Fibroblast of skin of back (primary cell): Measurements from ENCODE around the gene CNR1. TPM values are rescaled to one million over a fixed set of nuclear protein-coding genes. Genes with fewer than 3 reads are reported as not detected.
"Not testable (repeated sequence)": the region's sequence is repeated elsewhere in the genome, so short reads cannot be mapped to it uniquely, and the experiment has no call there.

Source experiments
- DNase-seq: peaks from one replicate; pipeline ENCODE4 v3.0.0-alpha.2; 2013
- polyA plus RNA-seq, 2 experiments: library from polyadenylated mRNA; unstranded; fragments of 120-200 nt; gene quantifications; one replicate each; pipeline ENCODE4 v1.2.1, GENCODE V29; 2013; ENCODE audit not compliant: insufficient read length in 2 of 2

The CNR1 gene
- polyA plus RNA-seq (2013, experiment 1 of 2; ENCODE audit: insufficient read length), result not detected
- polyA plus RNA-seq (2013, experiment 2 of 2; ENCODE audit: insufficient read length), result not detected

- DNase-seq, result peak; percentile 32
Measured at GRCh38 chr6:88165844-88166492, at the start of gene CNR1. Gene CNR1 (minus strand): TSS chr6:88166347. CDS start chr6:88145274, 21,073 bp downstream.

DNA sequence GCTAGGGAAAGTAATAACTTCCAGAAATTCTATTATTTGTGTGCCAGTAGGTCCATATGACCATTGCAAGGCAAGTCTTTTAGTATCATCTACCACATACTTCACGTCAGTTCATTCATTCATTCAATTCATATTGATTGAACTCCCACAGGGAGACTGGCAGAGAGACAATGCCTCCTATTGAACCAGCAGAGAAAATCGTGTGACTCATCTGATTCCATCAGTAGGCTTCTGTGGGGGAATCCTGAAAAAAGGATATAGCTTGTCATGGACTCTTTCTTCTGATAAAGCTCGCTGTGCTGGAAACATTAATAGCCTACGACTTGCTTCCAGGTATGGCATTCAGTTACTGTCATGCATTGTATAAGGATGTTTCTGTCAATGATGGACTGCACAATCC lies 45.3 kb upstream of the CNR1 start:
- DNase-seq, result no peak

DNA sequence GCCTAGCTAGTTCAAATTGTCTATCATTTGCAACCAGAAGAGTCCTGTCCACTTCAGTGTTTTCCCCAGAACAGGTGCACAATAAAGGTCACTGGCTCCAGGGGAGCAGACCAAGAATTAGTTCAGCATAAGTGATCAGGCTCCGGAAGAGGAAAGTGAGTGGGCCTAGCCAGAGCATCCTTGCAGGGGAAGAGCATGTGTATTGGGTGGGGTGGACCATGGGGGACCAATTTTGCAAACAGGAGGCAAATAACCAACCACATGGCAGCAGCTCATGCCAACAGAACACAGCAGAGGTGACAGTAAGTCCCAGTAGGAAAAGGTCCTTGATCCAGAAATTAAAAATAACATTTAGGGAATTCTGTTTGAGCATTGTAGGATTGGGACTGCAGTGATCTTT lies 43.2 kb upstream of the CNR1 start:
- DNase-seq, result no peak

GRCh38 chr6:88208726-88209125 lies 42.6 kb upstream of the CNR1 start:
- DNase-seq, result no peak

DNA sequence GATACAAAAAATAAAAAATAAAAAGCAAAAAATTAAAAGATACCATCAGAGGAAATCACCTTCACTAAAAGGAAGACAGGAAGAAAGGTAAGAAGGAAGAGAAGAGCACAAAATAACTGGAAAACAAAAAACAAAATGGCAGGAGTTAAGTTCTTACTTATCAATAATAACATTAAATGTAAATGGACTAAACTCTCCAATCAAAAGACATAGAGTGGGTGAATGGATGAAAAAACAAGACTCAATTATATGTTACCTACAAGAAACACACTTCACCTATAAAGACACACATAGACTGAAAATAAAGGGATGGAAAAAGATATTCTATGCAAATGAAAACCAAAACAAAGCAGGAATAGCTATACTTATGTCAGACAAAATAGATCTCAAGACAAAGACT lies 35.6 kb upstream of the CNR1 start:
- not testable (repeated sequence) for DNase-seq

GRCh38 chr6:88184921-88185320 lies 18.8 kb upstream of the CNR1 start:
- no peak for DNase-seq

GRCh38 chr6:88183471-88183870 lies 17.3 kb upstream of the CNR1 start:
- DNase-seq, result no peak

- no peak for DNase-seq
Measured at GRCh38 chr6:88179692-88180091, 13.5 kb upstream of the CNR1 start.

- DNase-seq, result peak; percentile 38
Measured at GRCh38 chr6:88177961-88178464, 11.9 kb upstream of the CNR1 start.

GRCh38 chr6:88174906-88175305 lies 8.8 kb upstream of the CNR1 start:
- DNase-seq, result no peak

DNA sequence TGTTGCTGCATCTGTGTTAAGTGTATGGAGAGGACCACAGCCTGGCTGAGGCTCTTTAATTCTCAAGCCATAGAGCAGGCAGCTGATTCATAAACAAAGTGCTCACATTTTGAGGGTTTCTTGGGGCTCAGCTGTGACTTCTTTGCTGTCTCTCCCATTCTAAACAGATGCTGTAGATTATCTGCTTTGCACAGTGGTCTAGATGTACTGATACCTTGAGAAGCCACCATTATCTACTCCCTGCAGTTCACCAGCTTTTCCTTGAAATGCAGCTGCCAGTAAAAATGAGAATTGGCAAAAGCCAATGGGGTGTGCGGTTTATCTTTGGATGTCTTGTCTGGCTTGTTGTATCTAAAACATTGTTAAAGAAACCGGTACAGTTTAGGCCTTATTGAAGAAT lies 5.2 kb upstream of the CNR1 start:
- DNase-seq, result no peak

GRCh38 chr6:88168362-88168761 lies 2.2 kb upstream of the CNR1 start:
- no peak for DNase-seq

GRCh38 chr6:88167352-88167937 lies 1.3 kb upstream of the CNR1 start:
- DNase-seq, result no peak

DNA sequence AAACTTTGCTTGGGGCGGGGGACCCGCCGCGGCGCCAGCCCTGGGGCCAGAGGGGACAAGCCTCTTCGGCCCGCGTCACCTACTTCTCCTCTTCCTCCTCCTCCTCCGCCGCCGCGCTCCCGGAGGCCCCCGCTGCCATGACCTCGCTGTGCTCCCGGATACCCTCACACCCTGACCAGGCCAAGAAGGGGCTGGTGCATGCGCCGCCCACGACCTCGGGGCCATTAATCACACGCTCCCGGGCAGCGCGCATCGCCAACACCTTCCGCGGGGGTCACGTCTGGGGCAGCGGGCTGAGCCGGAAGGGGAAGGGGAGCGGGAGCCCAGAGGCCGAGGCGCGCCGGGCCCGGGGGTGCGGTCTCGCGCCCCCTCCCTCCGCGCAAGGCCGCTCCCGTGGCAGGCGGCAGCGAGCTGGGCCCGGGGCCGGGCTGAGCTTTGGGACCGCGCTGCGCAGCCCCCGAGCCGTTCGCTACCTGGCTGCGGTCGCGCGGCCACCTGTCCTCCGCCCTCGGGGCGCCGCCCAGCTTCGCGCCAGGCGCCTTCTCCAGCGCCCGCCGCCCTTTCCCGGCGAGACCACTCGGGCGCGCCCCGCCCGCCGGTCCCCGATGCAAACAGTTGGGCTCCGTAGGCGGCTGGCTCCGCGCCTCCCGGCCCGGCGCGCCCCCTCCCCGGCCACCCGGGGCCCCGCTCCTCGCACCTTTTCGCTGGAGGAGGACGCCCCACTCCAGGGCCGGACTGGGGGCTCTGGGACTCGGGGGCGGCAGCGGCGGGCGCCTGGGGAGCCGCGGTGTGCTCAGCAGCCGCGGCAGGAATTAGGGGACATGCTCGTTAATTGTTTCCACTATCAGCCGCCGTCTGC lies 575 bp upstream of the CNR1 start:
- DNase-seq, result no peak

GRCh38 chr6:88165087-88165843 lies 882 bp downstream of the CNR1 start:
- DNase-seq, result no peak

DNA sequence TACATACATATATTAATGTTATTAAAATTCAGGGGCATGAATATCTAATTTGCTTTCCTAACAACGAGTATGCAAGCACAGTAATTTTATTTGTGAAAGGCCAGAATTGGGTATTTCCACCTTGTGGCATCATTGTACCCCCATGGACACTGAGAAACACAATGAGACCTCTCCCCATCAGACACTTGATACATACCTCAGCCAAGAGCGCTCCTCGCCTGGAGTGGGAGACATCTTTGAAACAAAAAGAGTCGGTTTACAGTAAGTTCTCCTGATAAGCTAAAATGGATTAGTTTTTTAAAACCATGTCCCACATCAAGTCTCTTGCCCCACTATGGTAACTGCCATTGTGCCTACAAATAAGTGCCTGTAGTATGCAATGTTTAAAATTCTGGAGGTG lies 2.1 kb downstream of the CNR1 start:
- DNase-seq, result no peak

GRCh38 chr6:88163616-88164015 lies 2.5 kb downstream of the CNR1 start:
- no peak for DNase-seq

GRCh38 chr6:88161940-88162339 lies 4.2 kb downstream of the CNR1 start:
- DNase-seq, result no peak

DNA sequence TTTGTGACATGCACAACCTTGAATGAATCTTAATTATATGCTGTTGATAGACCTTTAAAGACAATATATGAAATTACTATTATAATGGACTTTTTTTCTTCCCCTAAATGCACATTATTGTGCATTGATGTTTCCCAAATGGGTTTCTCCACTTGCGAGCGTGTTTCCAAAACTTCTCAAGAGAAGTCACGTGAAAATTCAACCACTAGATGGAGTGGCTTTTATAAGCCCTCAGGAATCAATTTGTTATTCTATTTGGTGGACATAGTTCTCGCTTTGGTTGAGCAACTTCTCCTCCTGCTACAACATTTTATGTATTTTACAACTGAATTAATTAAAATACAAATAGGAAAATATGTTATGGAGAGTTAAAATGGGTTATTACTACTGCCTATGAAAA lies 9.0 kb downstream of the CNR1 start:
- DNase-seq, result no peak

DNA sequence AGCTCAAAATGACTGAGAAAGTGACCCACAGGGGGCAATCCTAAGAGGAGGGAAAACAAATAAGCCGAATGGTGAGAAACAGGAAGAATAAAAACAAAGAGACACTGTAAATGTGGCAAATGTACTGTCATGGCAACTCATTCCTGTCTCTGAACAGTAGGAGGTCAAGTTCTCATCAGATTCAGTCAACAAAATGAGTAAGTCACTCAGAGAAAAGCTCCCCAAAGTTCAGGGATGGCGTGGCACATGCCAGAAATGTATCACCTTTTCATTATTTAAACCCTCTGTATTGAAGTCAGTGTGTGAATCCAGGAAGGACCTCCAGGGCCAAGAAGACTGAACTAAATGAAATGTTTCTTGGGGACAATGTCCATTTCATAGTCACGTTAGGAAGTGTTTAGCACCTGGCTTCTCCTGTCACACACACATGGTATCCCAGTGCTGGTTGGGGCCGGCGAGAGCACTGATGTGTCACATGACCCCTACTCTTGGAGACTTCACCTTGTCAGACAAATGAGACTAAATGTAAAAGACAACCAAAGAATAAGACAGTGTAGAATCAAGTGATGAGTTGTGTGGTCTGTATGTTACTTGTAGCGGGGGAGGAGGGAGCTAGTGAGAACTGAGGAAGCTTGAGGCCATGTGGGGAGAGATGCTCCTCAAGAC lies 20.7 kb downstream of the CNR1 start:
- no peak for DNase-seq

DNA sequence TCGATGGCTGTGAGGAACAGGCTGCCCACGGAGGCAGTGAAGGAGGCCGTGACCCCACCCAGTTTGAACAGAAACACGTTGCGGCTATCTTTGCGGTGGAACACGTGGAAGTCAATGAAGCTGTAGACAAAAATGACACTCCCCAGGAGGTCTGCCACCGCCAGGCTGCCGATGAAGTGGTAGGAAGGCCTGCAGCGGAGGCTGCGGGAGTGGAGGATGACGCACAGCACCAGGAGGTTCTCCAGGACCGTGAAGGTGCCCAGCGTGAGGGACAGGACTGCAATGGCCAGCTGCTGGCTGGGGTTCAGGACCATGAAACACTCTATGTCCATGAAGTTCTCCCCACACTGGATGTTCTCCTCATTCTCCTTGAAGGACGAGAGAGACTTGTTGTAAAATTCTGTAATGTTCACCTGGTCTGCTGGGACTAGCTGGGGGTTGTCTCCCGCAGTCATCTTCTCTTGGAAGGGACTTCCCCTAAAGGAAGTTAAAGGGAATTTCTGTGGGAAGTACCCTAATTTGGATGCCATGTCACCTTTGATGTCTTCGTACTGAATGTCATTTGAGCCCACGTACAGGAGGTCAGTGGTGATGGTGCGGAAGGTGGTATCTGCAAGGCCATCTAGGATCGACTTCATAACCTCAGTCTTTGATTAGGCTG lies 21.4 kb downstream of the CNR1 start:
- no peak for DNase-seq
